ENCODE data around the gene FAM3C. TPM values are rescaled to one million over a fixed set of nuclear protein-coding genes. Genes with fewer than 3 reads are reported as not detected.

The FAM3C gene
- total RNA-seq, 3 donors from 2014 or later = 27.2 to 38.8 (median 36.6) TPM

DNA sequence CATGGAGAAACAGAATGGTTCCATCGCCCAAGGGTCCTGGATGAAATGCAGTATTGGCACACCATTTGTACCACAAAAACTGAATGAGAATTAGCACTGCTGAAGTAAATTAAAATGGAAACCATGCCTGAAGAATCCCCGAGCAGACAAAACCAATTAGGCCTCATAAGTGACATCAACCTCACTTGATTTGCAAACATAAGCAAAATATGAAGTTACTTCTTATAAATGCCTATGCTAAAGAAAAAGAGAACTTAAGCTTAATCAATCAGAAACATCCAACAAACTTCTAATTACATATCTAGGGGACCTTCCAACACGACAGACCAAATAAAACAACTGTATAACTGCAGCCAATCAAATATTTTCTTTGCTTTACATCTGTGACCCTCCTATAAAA, 4.4 kb downstream of the FAM3C start:
- Histone ChIP-seq H3K9me3 (no peaks in the 10 kb centered on the region), H3K4me1 (ENCODE audit: low read depth) (peaks cover 8% of the 10 kb centered on the region), H3K4me3 (no peak overlapping the region), H3K36me3 (ENCODE audit: low read depth) (no peaks in the 10 kb centered on the region)
- ATAC-seq (no peak), DNase-seq (no peak)
- TF ChIP-seq, protein P1, sequence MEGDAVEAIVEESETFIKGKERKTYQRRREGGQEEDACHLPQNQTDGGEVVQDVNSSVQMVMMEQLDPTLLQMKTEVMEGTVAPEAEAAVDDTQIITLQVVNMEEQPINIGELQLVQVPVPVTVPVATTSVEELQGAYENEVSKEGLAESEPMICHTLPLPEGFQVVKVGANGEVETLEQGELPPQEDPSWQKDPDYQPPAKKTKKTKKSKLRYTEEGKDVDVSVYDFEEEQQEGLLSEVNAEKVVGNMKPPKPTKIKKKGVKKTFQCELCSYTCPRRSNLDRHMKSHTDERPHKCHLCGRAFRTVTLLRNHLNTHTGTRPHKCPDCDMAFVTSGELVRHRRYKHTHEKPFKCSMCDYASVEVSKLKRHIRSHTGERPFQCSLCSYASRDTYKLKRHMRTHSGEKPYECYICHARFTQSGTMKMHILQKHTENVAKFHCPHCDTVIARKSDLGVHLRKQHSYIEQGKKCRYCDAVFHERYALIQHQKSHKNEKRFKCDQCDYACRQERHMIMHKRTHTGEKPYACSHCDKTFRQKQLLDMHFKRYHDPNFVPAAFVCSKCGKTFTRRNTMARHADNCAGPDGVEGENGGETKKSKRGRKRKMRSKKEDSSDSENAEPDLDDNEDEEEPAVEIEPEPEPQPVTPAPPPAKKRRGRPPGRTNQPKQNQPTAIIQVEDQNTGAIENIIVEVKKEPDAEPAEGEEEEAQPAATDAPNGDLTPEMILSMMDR (IDR thresholded peaks at IDR 0.05) = no peak
- intact Hi-C loops (cut with DNase I, micrococcal nuclease) = no loop called here

DNA sequence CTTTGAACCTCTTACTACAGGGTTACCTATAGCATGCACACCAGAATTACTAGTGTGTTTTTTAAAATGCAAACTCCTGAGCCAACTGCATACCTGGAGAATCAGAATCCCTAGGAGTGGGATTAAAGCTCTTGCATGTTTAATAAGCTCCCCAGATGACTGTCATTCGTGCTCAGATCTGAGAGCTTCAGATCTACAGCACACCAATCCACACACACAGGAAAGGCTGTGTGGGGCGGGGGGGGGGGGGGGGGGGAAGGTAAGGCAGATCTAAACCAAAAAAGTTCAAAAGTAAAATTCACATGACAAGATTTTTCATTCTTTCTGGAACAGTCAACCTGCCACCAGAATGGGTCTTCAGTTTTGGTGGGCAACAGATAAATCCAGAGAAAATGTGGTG, 5.5 kb downstream of the FAM3C start:
- no peak for ATAC-seq
- Histone ChIP-seq H3K4me1 (ENCODE audit: low read depth) (peaks cover 13% of the 10 kb centered on the region), H3K4me3 (no peak overlapping the region), H3K36me3 (ENCODE audit: low read depth) (no peaks in the 10 kb centered on the region), H3K9me3 (no peaks in the 10 kb centered on the region)
- TF ChIP-seq, protein P1 (IDR thresholded peaks at IDR 0.05) = no peak
- DNase-seq = no peak
- intact Hi-C loops (cut with DNase I, micrococcal nuclease) = no loop called here

DNA sequence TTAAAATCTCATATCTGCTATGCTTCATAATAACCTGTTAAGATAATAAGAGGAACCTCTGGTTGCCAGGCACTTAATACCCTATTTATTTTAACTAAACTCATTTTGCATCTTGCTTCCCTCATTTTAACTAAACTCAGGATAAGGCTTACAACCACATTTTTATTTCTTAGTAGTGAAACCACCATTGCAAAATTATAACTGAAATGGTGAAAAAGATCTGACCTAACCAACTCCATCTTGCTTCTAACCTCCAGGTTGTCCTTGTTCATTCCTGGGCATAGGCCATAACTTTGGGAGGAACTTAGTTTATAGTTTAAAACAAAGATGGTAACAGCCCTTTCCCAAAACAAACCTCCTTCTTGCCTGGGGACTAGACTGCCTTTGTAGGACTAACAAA, 6.0 kb downstream of the FAM3C start:
- DNase-seq (no peak), ATAC-seq (no peak)
- peaks cover 15% of the 10 kb centered on the region for H3K4me1 ChIP-seq (ENCODE audit: low read depth)
- H3K36me3 ChIP-seq (ENCODE audit: low read depth) = no peaks in the 10 kb centered on the region
- H3K9me3 ChIP-seq = no peaks in the 10 kb centered on the region
- no peak overlapping the region for H3K4me3 ChIP-seq
- TF ChIP-seq, protein P1 (IDR thresholded peaks at IDR 0.05) = no peak
- intact Hi-C loops (cut with DNase I, micrococcal nuclease) = no loop called here

DNA sequence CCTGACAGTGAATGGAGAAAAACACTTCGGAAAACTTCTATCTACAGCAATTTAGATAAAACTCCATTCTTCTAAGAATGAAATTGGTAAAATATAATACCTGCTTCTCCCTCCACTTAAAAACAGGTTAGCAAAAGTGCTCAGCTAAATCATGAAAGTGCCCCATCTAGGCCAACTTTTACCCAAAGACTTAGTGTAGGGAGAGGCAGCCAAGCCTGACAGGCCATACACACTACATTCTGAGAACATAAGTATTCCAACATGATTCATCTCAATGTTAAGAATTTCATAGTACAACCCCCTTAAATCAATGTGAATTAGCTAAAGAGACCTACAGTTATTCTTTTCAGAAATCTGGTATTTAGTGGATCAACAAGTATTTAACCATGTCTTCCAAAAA, 7.2 kb downstream of the FAM3C start:
- H3K9me3 ChIP-seq = no peaks in the 10 kb centered on the region
- no peak overlapping the region for H3K4me3 ChIP-seq
- DNase-seq (no peak), ATAC-seq (no peak)
- intact Hi-C loops (cut with DNase I, micrococcal nuclease) = no loop called here
- TF ChIP-seq, protein P1 (IDR thresholded peaks at IDR 0.05) = no peak
- H3K4me1 ChIP-seq (ENCODE audit: low read depth) = peaks cover 19% of the 10 kb centered on the region
- no peaks in the 10 kb centered on the region for H3K36me3 ChIP-seq (ENCODE audit: low read depth)

DNA sequence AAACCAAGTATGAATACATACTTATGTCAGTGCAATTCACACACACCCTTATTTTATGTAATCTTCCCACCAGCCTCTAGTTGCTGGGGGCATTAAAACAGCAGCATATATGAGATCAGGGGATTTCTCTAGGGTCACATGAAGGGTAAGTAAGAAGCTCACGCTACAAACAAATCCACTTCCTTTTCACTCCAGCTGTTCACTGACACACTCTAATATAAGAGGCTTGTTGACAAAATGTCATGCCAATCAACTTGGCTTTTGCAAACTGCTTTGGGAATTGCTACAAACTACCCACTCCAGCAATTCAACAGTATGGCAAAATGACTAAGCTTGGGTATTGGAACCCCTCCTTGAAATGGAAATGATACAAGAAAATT, 10.3 kb downstream of the FAM3C start:
- intact Hi-C loops (cut with DNase I, micrococcal nuclease) = no loop called here
- no peaks in the 10 kb centered on the region for H3K36me3 ChIP-seq (ENCODE audit: low read depth)
- ATAC-seq (peak; percentile 76), DNase-seq (no peak)
- H3K4me1 ChIP-seq (ENCODE audit: low read depth) = peaks cover 28% of the 10 kb centered on the region
- H3K4me3 ChIP-seq = no peak overlapping the region
- TF ChIP-seq, protein P1 (IDR thresholded peaks at IDR 0.05) = no peak
- no peaks in the 10 kb centered on the region for H3K9me3 ChIP-seq
